HepG2 (cell line): ENCODE data around the gene SPECC1L.
"Not testable (repeated sequence)": the region's sequence is repeated elsewhere in the genome, so short reads cannot be mapped to it uniquely, and the experiment has no call there.

Experiments used
- BRCA1 ChIP-seq: sonication (generic); formaldehyde crosslinking; IDR thresholded peaks from 2 replicates; pipeline ENCODE4 v1.4.0; 2020; ENCODE audit warnings: missing genetic modification reagents
- CTCF ChIP-seq: sonication (generic); formaldehyde crosslinking; IDR thresholded peaks from 2 replicates; pipeline ENCODE4 v1.5.0; 2020; ENCODE audit warnings: mild to moderate bottlenecking, missing genetic modification reagents, moderate library complexity
- ELF4 ChIP-seq: sonication (generic); formaldehyde crosslinking; IDR thresholded peaks from 2 replicates; pipeline ENCODE4 v1.5.0; 2020; ENCODE audit warnings: missing genetic modification reagents, mild to moderate bottlenecking, moderate library complexity, borderline replicate concordance
- EP300 ChIP-seq, 3 experiments: sonication (generic) in 1 of 3; formaldehyde crosslinking in 1 of 3; IDR thresholded peaks; 2 replicates each; pipeline versions ENCODE4 v1.5.1 to v1.6.1; 2011 to 2020; ENCODE audit warnings: low read depth in 2 of 3, low read length in 2 of 3, borderline replicate concordance in 1 of 3, improper control_type of control experiment in 1 of 3, mild to moderate bottlenecking in 1 of 3, missing genetic modification reagents in 1 of 3, moderate library complexity in 1 of 3
- EZH2 ChIP-seq: conservative IDR thresholded peaks from 2 replicates; pipeline ENCODE4 v1.6.1; 2012; ENCODE audit warnings: mild to moderate bottlenecking, low read depth, low read length, moderate library complexity
- SMAD1 ChIP-seq: sonication (generic); formaldehyde crosslinking; IDR thresholded peaks from 2 replicates; pipeline ENCODE4 v1.4.0; 2020; ENCODE audit warnings: missing genetic modification reagents, low read depth, mild to moderate bottlenecking, borderline replicate concordance
- UBTF ChIP-seq: sonication (generic); formaldehyde crosslinking; IDR thresholded peaks from 2 replicates; pipeline ENCODE4 v1.4.0; 2020; ENCODE audit warnings: mild to moderate bottlenecking, missing genetic modification reagents
- USF2 ChIP-seq, 2 experiments: sonication (generic) in 1 of 2; formaldehyde crosslinking in 1 of 2; IDR thresholded peaks; 2 replicates each; pipeline versions ENCODE4 v1.5.1 to v1.6.1; 2011 to 2020; ENCODE audit warnings: borderline replicate concordance in 1 of 2, low read depth in 1 of 2, low read length in 1 of 2, mild to moderate bottlenecking in 1 of 2, missing genetic modification reagents in 1 of 2, moderate library complexity in 1 of 2
- ZNF263 ChIP-seq: sonication (generic); formaldehyde crosslinking; IDR thresholded peaks from 2 replicates; pipeline ENCODE4 v1.4.0; 2020; ENCODE audit warnings: missing genetic modification reagents
- ZNF30 ChIP-seq: sonication (generic); formaldehyde crosslinking; IDR thresholded peaks from 2 replicates; pipeline ENCODE4 v1.5.0; 2020; ENCODE audit warnings: mild to moderate bottlenecking, missing genetic modification reagents
- ZNF687 ChIP-seq: sonication (generic); formaldehyde crosslinking; IDR thresholded peaks from 2 replicates; pipeline ENCODE4 v1.5.1; 2020; ENCODE audit warnings: mild to moderate bottlenecking, missing genetic modification reagents, moderate library complexity

- TF ChIP-seq CTCF (CRISPR knock-in tag); UBTF (CRISPR knock-in tag); EP300 (IDR thresholded peaks at IDR 0.05; ENCODE audit: low read depth in 2 of 2, low read length in 2 of 2); EP300 (CRISPR knock-in tag; IDR thresholded peaks at IDR 0.05; ENCODE audit: borderline replicate concordance); USF2 (IDR thresholded peaks at IDR 0.05; ENCODE audit: low read depth, low read length); USF2 (CRISPR knock-in tag; IDR thresholded peaks at IDR 0.05; ENCODE audit: borderline replicate concordance); EZH2; ZNF687; ZNF30; BRCA1 (CRISPR knock-in tag); SMAD1 (CRISPR knock-in tag); ZNF263 (CRISPR knock-in tag); ELF4 (CRISPR knock-in tag): not testable (repeated sequence)
Measured at GRCh38 chr22:24273906-24274305, 3.3 kb downstream of the SPECC1L start.
